ENCODE results near the gene CCNL2. TPM values are rescaled to one million over a fixed set of nuclear protein-coding genes. Genes with fewer than 3 reads are reported as not detected.

Gene CCNL2
- total RNA-seq, 1 experiment from 2014 or later, result 142 TPM

GRCh38 chr1:1347663-1348419 lies 51.3 kb downstream of the CCNL2 start:
- Mint-ChIP-seq H3K4me1 (peaks cover 17% of the 10 kb centered on the region), H3K4me3 (peak overlapping the region; percentile 70), H3K36me3 (no peaks in the 10 kb centered on the region), H3K27ac (no peak overlapping the region), H3K9me3 (no peaks in the 10 kb centered on the region), H3K27me3 (ENCODE audit: low read depth) (peaks cover 5% of the 10 kb centered on the region)
- ATAC-seq (peak; percentile 50), DNase-seq (ENCODE audit: low spot score) (peak; percentile 63)
- ChIA-PET CTCF (interaction anchor here (0.6 to 2.3 kb wide), 9 partner anchors 10 to 316 kb away, joined by 3 to 18 read pairs (median 3); partner anchors contain the start of gene CCNL2), POLR2A (interaction anchor here (0.6 to 1.8 kb wide), 3 partner anchors 10 to 268 kb away, joined by 3 to 6 read pairs (median 5); no protein-coding TSS in a partner anchor)
- TF ChIP-seq FOXJ3 (CRISPR knock-in tag; IDR thresholded peaks at IDR 0.05; ENCODE audit: borderline replicate concordance), result no peak
- TF ChIP-seq ZNF423 (CRISPR knock-in tag; IDR thresholded peaks at IDR 0.05), result peak; percentile 65; the same call in 1 of the 2 replicates
- TF ChIP-seq RELA (CRISPR knock-in tag; IDR thresholded peaks at IDR 0.05; ENCODE audit: borderline replicate concordance), result no peak
- no peak for TF ChIP-seq ZBTB21 (CRISPR knock-in tag; IDR thresholded peaks at IDR 0.05; ENCODE audit: borderline replicate concordance)
- no peak for TF ChIP-seq USF1 (CRISPR knock-in tag; IDR thresholded peaks at IDR 0.05)
- 0 out of 2 replicates have a peak, but pooled peaks have one; percentile 32 for TF ChIP-seq MYBL2 (CRISPR knock-in tag; IDR thresholded peaks at IDR 0.05)
- TF ChIP-seq FOXP1 (CRISPR knock-in tag; IDR thresholded peaks at IDR 0.05; ENCODE audit: borderline replicate concordance), result no peak
- 0 out of 2 replicates have a peak, but pooled peaks have one; percentile 9 for TF ChIP-seq HMGXB4 (CRISPR knock-in tag; IDR thresholded peaks at IDR 0.05)

- H3K4me3 Mint-ChIP-seq, result peak overlapping the region; percentile 70
- H3K27me3 Mint-ChIP-seq (ENCODE audit: low read depth), result peaks cover under 1% of the 10 kb centered on the region; the same call in 1 of the 2 replicates
- no peaks in the 10 kb centered on the region for H3K9me3 Mint-ChIP-seq
- ATAC-seq, result no peak
- H3K4me1 Mint-ChIP-seq, result peaks cover 10% of the 10 kb centered on the region
- DNase-seq (ENCODE audit: low spot score), result no peak
- TF ChIP-seq IRF2 (CRISPR knock-in tag; IDR thresholded peaks at IDR 0.05; ENCODE audit: borderline replicate concordance, low read depth), result no peak
- no peak for TF ChIP-seq TEAD4 (CRISPR knock-in tag; IDR thresholded peaks at IDR 0.05)
- no peak for TF ChIP-seq MYBL2 (CRISPR knock-in tag; IDR thresholded peaks at IDR 0.05)
- no peak for TF ChIP-seq NFATC4 (CRISPR knock-in tag; IDR thresholded peaks at IDR 0.05)
- TF ChIP-seq MAX (CRISPR knock-in tag; IDR thresholded peaks at IDR 0.05), result no peak
- no peak for TF ChIP-seq RORB (CRISPR knock-in tag; IDR thresholded peaks at IDR 0.05)
- no peak for TF ChIP-seq SMAD4 (CRISPR knock-in tag; IDR thresholded peaks at IDR 0.05)
- no peak for TF ChIP-seq CREM (CRISPR knock-in tag; IDR thresholded peaks at IDR 0.05)
- TF ChIP-seq PRRX2 (CRISPR knock-in tag; IDR thresholded peaks at IDR 0.05), result no peak
- POLR2A ChIA-PET, result interaction anchor here (0.6 to 1.8 kb wide), 2 partner anchors 9 to 269 kb away, joined by 3 to 5 read pairs; no protein-coding TSS in a partner anchor
- no peak overlapping the region for H3K27ac Mint-ChIP-seq
- CTCF ChIA-PET, result interaction anchor here (0.6 to 2.3 kb wide), 4 partner anchors 9 to 315 kb away, joined by 3 to 18 read pairs (median 8); no protein-coding TSS in a partner anchor
- H3K36me3 Mint-ChIP-seq, result no peaks in the 10 kb centered on the region
These were observed 52.0 kb downstream of the CCNL2 start for GRCh38 chr1:1347026-1347595.

GRCh38 chr1:1346501-1346890 lies 52.6 kb downstream of the CCNL2 start:
- peaks cover 2% of the 10 kb centered on the region; the same call in 1 of the 2 replicates for H3K36me3 Mint-ChIP-seq
- no peaks in the 10 kb centered on the region for H3K9me3 Mint-ChIP-seq
- ChIA-PET CTCF (interaction anchor here (1.4 to 2.3 kb wide), 2 partner anchors 8 to 158 kb away, joined by 3 to 18 read pairs; no protein-coding TSS in a partner anchor), POLR2A (no interaction called here)
- peaks cover 7% of the 10 kb centered on the region for H3K4me1 Mint-ChIP-seq
- H3K27ac Mint-ChIP-seq, result no peak overlapping the region
- no peak overlapping the region for H3K4me3 Mint-ChIP-seq
- H3K27me3 Mint-ChIP-seq (ENCODE audit: low read depth), result no peaks in the 10 kb centered on the region
- no peak for DNase-seq (ENCODE audit: low spot score)
- ATAC-seq, result no peak
- TF ChIP-seq FOXK1 (CRISPR knock-in tag; IDR thresholded peaks at IDR 0.05) (no peak), USF2 (CRISPR knock-in tag; IDR thresholded peaks at IDR 0.05) (no peak), CREM (CRISPR knock-in tag; IDR thresholded peaks at IDR 0.05) (no peak), ATF1 (CRISPR knock-in tag; IDR thresholded peaks at IDR 0.05) (no peak), IRF1 (CRISPR knock-in tag; IDR thresholded peaks at IDR 0.05) (no peak), RELA (CRISPR knock-in tag; IDR thresholded peaks at IDR 0.05; ENCODE audit: borderline replicate concordance) (no peak), GABPB1 (CRISPR knock-in tag; IDR thresholded peaks at IDR 0.05) (no peak), TEAD4 (CRISPR knock-in tag; IDR thresholded peaks at IDR 0.05) (no peak), NFE2L1 (CRISPR knock-in tag; IDR thresholded peaks at IDR 0.05) (no peak), ERG (CRISPR knock-in tag; IDR thresholded peaks at IDR 0.05) (no peak), ATF2 (CRISPR knock-in tag; IDR thresholded peaks at IDR 0.05; ENCODE audit: borderline replicate concordance, low read depth) (no peak)

Data from WTC11 (cell line).